GM12878 (cell line): ENCODE data around the gene MB21D2. TPM values are rescaled to one million over a fixed set of nuclear protein-coding genes. Genes with fewer than 3 reads are reported as not detected.

ENCODE experiments used
- ATF7 ChIP-seq: fragments of 450-650 bp; IDR thresholded peaks from 2 replicates; pipeline ENCODE4 v1.6.1; 2016; ENCODE audit warnings: low read depth, mild to moderate bottlenecking
- BCL11A ChIP-seq: IDR thresholded peaks from 2 replicates; pipeline ENCODE4 v1.6.1; 2011; ENCODE audit warnings: low read depth, low read length
- CREM ChIP-seq: IDR thresholded peaks from 2 replicates; pipeline ENCODE4 v1.6.1; 2014; ENCODE audit warnings: antibody characterized with exemption, low read depth
- EED ChIP-seq: sonication (generic); IDR thresholded peaks from 2 replicates; pipeline ENCODE4 v1.6.1; 2016; ENCODE audit warnings: antibody characterized with exemption, low read depth
- HDAC2 ChIP-seq: fragments of 200-600 bp; sonication (generic); IDR thresholded peaks from 2 replicates; pipeline ENCODE4 v1.6.1; 2017
- HSF1 ChIP-seq: fragments of 150-350 bp; IDR thresholded peaks from 2 replicates; pipeline ENCODE4 v1.6.1; 2014; ENCODE audit warnings: mild to moderate bottlenecking, low read depth, low read length
- IKZF2 ChIP-seq, 2 experiments: fragments of 450-650 bp; IDR thresholded peaks; 2 replicates each; pipeline ENCODE4 v1.6.1; 2017; ENCODE audit warnings: mild to moderate bottlenecking in 2 of 2, moderate library complexity in 2 of 2
- IRF4 ChIP-seq: IDR thresholded peaks from 2 replicates; pipeline ENCODE4 v1.6.1; 2011; ENCODE audit warnings: low read depth, low read length
- MTA2 ChIP-seq: fragments of 450-650 bp; IDR thresholded peaks from 2 replicates; pipeline ENCODE4 v1.6.1; 2016; ENCODE audit warnings: low read depth, mild to moderate bottlenecking, moderate library complexity
- MTA3 ChIP-seq: IDR thresholded peaks from 2 replicates; pipeline ENCODE4 v1.6.1; 2012; ENCODE audit warnings: low read length, inconsistent platforms, borderline replicate concordance
- MXI1 ChIP-seq: fragments of 150-350 bp; IDR thresholded peaks from 2 replicates; pipeline ENCODE4 v1.6.1; 2011; ENCODE audit warnings: low read depth, mild to moderate bottlenecking, inconsistent platforms, low read length, improper control_type of control experiment
- NBN ChIP-seq: fragments of 450-650 bp; IDR thresholded peaks from 2 replicates; pipeline ENCODE4 v1.6.1; 2016
- NR2C2 ChIP-seq: IDR thresholded peaks from 2 replicates; pipeline ENCODE4 v1.6.1; 2011; ENCODE audit warnings: borderline replicate concordance, low read depth; ENCODE audit not compliant: control insufficient read depth, insufficient read length
- POLR2AphosphoS2 ChIP-seq: IDR thresholded peaks from 2 replicates; pipeline ENCODE4 v1.6.1; 2011; ENCODE audit warnings: low read depth, mild to moderate bottlenecking, low read length, improper control_type of control experiment, moderate library complexity
- RAD51 ChIP-seq: fragments of 450-650 bp; IDR thresholded peaks from 2 replicates; pipeline ENCODE4 v1.6.1; 2016; ENCODE audit warnings: moderate library complexity, mild to moderate bottlenecking, inconsistent platforms
- RBBP5 ChIP-seq: fragments of 200-600 bp; sonication (generic); conservative IDR thresholded peaks from 2 replicates; pipeline ENCODE4 v1.6.1; 2016
- SIN3A ChIP-seq: IDR thresholded peaks from 2 replicates; pipeline ENCODE4 v1.6.1; 2012; ENCODE audit warnings: low read depth, low read length, improper control_type of control experiment
- ZBTB4 ChIP-seq: fragments of 450-650 bp; formaldehyde crosslinking; IDR thresholded peaks from 2 replicates; pipeline ENCODE4 v1.4.0; 2022; ENCODE audit warnings: mild to moderate bottlenecking, moderate library complexity
- ZNF217 ChIP-seq: fragments of 450-650 bp; IDR thresholded peaks from 2 replicates; pipeline ENCODE4 v1.6.1; 2017; ENCODE audit warnings: antibody characterized with exemption, mild to moderate bottlenecking
- ZNF274 ChIP-seq: IDR thresholded peaks from one replicate; pipeline ENCODE4 v1.8.0; 2011; ENCODE audit not compliant: insufficient read length, insufficient read depth
- polyA plus RNA-seq, 11 experiments: library from polyadenylated mRNA; depleted of rRNA in 4 of 11; unstranded in 6 of 11; stranded (reverse) in 5 of 11; fragments of >200 nt; fragmentation: Nextera tagmentation in 4 of 11; fragmentation: Illumina TruSeq in 1 of 11; extraction: Ambion mirVana in 4 of 11; extraction: Trizol in 1 of 11; gene quantifications; 1 replicate in 1 of 11; 2 replicates in 10 of 11; pipeline versions ENCODE4 v1.2.1 to v1.2.3, GENCODE V29; 2011 to 2016; ENCODE audit warnings: inconsistent platforms in 2 of 11, missing spikeins in 2 of 11, low read depth in 1 of 11
- total RNA-seq, 4 experiments: library from RNA; depleted of rRNA in 3 of 4; stranded (reverse); fragments of >200 nt in 3 of 4; fragmentation: Illumina TruSeq in 1 of 4; extraction: Trizol in 1 of 4; gene quantifications; 2 replicates each; pipeline versions ENCODE4 v1.2.1 to v1.2.3, GENCODE V29; 2013 to 2021
- TF ChIP-seq, protein P1 (sequence below): fragments of 450-650 bp; IDR thresholded peaks from 2 replicates; pipeline ENCODE4 v1.6.1; 2017; ENCODE audit warnings: low read depth, mild to moderate bottlenecking, moderate library complexity
- TF ChIP-seq, protein P2 (sequence below): IDR thresholded peaks from 2 replicates; pipeline ENCODE4 v1.6.1; 2012; ENCODE audit warnings: low read depth, low read length, improper control_type of control experiment
- TF ChIP-seq, protein P3 (sequence below): fragments of 450-650 bp; IDR thresholded peaks from 2 replicates; pipeline ENCODE4 v1.6.1; 2017; ENCODE audit warnings: antibody characterized with exemption, mild to moderate bottlenecking, moderate library complexity

The MB21D2 gene
- total and polyA plus RNA-seq, 10 of the 15 experiments (the other 5 are each of a cell fraction or from before 2014, with no cell fraction given), result 7.9 to 21.2 (median 15.3) TPM

DNA sequence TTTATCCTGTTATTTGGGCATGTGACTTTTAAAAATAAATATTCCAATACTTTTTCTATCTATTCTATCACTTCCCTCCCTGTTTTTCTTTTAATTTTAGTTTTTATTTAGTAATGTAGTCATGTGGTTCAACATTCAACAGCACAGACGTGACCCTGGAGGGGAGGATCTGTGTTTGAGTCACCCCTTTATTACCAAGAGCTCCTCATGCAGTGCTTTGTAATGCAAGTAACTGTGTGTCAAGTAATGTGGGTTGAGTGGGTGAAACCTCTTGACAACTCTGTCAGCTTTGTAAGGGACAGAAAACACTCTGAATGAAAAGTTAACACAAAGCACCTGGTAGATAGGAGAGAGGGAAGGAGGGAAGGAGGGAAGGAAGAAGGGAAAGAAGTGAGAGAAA lies 100.6 kb downstream of the MB21D2 start (continued):
- TF ChIP-seq NBN, result peak; percentile 53; the same call in 1 of the 2 replicates
- no peak for TF ChIP-seq ZNF217
- peak; percentile 61; the same call in 1 of the 2 replicates for TF ChIP-seq RAD51
- no peak for TF ChIP-seq HDAC2
- TF ChIP-seq HSF1, result no peak
- TF ChIP-seq ZNF274, result no peak
- no peak for TF ChIP-seq RBBP5
- peak; percentile 34; the same call in 1 of the 2 replicates for TF ChIP-seq MTA2
- no peak for TF ChIP-seq CREM
- TF ChIP-seq BCL11A, result 0 out of 2 replicates have a peak, but pooled peaks have one; percentile 11
- TF ChIP-seq, protein P1, sequence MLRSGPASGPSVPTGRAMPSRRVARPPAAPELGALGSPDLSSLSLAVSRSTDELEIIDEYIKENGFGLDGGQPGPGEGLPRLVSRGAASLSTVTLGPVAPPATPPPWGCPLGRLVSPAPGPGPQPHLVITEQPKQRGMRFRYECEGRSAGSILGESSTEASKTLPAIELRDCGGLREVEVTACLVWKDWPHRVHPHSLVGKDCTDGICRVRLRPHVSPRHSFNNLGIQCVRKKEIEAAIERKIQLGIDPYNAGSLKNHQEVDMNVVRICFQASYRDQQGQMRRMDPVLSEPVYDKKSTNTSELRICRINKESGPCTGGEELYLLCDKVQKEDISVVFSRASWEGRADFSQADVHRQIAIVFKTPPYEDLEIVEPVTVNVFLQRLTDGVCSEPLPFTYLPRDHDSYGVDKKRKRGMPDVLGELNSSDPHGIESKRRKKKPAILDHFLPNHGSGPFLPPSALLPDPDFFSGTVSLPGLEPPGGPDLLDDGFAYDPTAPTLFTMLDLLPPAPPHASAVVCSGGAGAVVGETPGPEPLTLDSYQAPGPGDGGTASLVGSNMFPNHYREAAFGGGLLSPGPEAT, result peak; percentile 50; the same call in 1 of the 2 replicates
- no peak for TF ChIP-seq SIN3A
- peak; percentile 57 for TF ChIP-seq ATF7
- TF ChIP-seq, protein P2, sequence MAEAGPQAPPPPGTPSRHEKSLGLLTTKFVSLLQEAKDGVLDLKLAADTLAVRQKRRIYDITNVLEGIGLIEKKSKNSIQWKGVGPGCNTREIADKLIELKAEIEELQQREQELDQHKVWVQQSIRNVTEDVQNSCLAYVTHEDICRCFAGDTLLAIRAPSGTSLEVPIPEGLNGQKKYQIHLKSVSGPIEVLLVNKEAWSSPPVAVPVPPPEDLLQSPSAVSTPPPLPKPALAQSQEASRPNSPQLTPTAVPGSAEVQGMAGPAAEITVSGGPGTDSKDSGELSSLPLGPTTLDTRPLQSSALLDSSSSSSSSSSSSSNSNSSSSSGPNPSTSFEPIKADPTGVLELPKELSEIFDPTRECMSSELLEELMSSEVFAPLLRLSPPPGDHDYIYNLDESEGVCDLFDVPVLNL, result no peak
- peak; percentile 53 to 67; a peak in 3 of 4 replicates for TF ChIP-seq IKZF2 (IDR thresholded peaks at IDR 0.05)
- TF ChIP-seq MTA3, result no peak
- TF ChIP-seq ZBTB4 (CRISPR knock-in tag), result no peak
- TF ChIP-seq, protein P3, sequence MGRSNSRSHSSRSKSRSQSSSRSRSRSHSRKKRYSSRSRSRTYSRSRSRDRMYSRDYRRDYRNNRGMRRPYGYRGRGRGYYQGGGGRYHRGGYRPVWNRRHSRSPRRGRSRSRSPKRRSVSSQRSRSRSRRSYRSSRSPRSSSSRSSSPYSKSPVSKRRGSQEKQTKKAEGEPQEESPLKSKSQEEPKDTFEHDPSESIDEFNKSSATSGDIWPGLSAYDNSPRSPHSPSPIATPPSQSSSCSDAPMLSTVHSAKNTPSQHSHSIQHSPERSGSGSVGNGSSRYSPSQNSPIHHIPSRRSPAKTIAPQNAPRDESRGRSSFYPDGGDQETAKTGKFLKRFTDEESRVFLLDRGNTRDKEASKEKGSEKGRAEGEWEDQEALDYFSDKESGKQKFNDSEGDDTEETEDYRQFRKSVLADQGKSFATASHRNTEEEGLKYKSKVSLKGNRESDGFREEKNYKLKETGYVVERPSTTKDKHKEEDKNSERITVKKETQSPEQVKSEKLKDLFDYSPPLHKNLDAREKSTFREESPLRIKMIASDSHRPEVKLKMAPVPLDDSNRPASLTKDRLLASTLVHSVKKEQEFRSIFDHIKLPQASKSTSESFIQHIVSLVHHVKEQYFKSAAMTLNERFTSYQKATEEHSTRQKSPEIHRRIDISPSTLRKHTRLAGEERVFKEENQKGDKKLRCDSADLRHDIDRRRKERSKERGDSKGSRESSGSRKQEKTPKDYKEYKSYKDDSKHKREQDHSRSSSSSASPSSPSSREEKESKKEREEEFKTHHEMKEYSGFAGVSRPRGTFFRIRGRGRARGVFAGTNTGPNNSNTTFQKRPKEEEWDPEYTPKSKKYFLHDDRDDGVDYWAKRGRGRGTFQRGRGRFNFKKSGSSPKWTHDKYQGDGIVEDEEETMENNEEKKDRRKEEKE, result no peak
- 0 out of 2 replicates have a peak, but pooled peaks have one; percentile 42 for TF ChIP-seq EED
- no peak for TF ChIP-seq NR2C2
- TF ChIP-seq MXI1, result no peak
- TF ChIP-seq IRF4, result no peak
- no peak for TF ChIP-seq POLR2AphosphoS2
